ENCODE measurements around the gene VPS18. TPM values are rescaled to one million over a fixed set of nuclear protein-coding genes. Genes with fewer than 3 reads are reported as not detected.
A peak's percentile ranks its signal among the peaks of the same experiment; 100 is the strongest.

The VPS18 gene
- total RNA-seq, 1 experiment from 2014 or later = 12.6 TPM

DNA sequence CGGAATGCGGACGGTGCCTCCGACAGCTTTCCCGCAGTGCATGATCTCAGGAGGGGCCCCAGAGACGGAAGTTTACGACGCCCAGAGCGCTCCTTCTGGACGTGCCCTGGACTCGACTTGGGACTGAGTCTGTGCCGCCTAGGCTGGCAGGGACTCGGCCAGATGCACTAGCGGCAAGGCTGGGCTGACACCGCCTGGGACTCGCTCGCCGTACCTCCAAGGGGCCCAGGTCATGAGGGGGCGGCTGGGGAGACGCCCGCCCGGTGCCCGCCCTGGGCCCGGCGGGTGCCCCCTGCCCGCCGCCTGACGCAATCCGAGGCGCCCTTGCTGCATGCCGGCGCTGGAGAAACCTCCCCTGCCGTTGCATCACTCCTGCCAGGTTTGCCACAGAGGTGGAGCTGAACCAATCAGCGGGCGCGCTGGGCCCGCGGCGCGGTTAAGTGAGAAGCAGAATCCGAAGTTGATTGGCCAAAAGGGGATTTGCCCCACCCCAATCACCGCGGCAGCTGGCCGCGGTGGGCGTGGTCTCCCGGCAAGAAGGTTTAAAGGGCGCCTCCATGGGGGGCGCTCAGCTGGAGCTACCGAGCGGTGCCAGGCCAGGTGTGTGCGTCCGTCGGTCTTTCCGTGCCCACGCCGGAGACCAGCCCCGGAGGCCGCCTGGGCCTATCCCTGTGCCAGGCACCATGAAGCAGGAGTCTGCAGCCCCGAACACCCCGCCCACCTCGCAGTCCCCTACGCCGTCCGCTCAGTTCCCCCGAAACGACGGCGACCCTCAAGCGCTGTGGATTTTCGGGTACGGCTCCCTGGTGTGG, 58.9 kb downstream of the VPS18 start, which contains the start of gene CHAC1:
TSS of gene CHAC1 (plus strand) at position 571 of the 812 bp plus-strand sequence. CDS start at position 684, 113 bp downstream.
- Histone ChIP-seq H3K9me2 (replicated peaks; ENCODE audit: insufficient read depth, low read length) (no peaks in the 10 kb centered on the region), H3K36me3 (ENCODE audit: insufficient read depth, low read length) (no peaks in the 10 kb centered on the region; the same call in 1 of the 2 replicates), H3K9me3 (ENCODE audit: low read length) (no peaks in the 10 kb centered on the region), H3K27me3 (ENCODE audit: low read length) (no peaks in the 10 kb centered on the region), H3K4me1 (ENCODE audit: low read length) (peaks cover 26% of the 10 kb centered on the region), H3K79me2 (ENCODE audit: low read length) (no peaks in the 10 kb centered on the region), H2AFZ (ENCODE audit: low read length) (peak within 1 kb of the TSS; percentile 61), H4K20me1 (ENCODE audit: insufficient read depth, low read depth, low read length) (no peaks in the 10 kb centered on the region), H3K27ac (ENCODE audit: low read length) (peak within 1 kb of the TSS; percentile 70; the same call in 1 of the 2 replicates), H3K9ac (ENCODE audit: low read length) (peak within 1 kb of the TSS; percentile 90), H3K4me2 (ENCODE audit: low read depth, low read length, poor library complexity, severe bottlenecking) (peak within 1 kb of the TSS; percentile 84), H3K4me3 (ENCODE audit: low read length) (peak within 1 kb of the TSS; percentile 75)
- DNase-seq = peak; percentile 98

Small RNA genes lying within 50 kb of the gene (small RNA-seq; reads per million reads assigned to genes)
- gene AC025166.1 (not detected), gene ISCA1P4 (not detected)

Other genes starting within 250 kb of the VPS18 start
- gene RAD51, start 199.3 kb upstream of the VPS18 start, total RNA-seq (2014; rRNA removed; shearing (Covaris generic); ENCODE audit: low replicate concordance) = 8.6 and 11.4 TPM in 2 replicates
- gene RMDN3, start 139.2 kb upstream of the VPS18 start, total RNA-seq (2014; rRNA removed; shearing (Covaris generic); ENCODE audit: low replicate concordance) = 7.8 and 15.8 TPM in 2 replicates
- 173 and 503 TPM in 2 replicates for gene GCHFR, start 130.4 kb upstream of the VPS18 start, total RNA-seq (2014; rRNA removed; shearing (Covaris generic); ENCODE audit: low replicate concordance)
- 2.4 and 9.8 TPM in 2 replicates for gene C15orf62, start 124.5 kb upstream of the VPS18 start, total RNA-seq (2014; rRNA removed; shearing (Covaris generic); ENCODE audit: low replicate concordance)
- gene ZFYVE19, start 87.4 kb upstream of the VPS18 start, total RNA-seq (2014; rRNA removed; shearing (Covaris generic); ENCODE audit: low replicate concordance) = 14.5 and 47.5 TPM in 2 replicates
- gene DNAJC17, start 87.0 kb upstream of the VPS18 start, total RNA-seq (2014; rRNA removed; shearing (Covaris generic); ENCODE audit: low replicate concordance) = 14.8 and 46.6 TPM in 2 replicates
- not detected in 2 replicates for gene PPP1R14D, start 65.7 kb upstream of the VPS18 start, total RNA-seq (2014; rRNA removed; shearing (Covaris generic); ENCODE audit: low replicate concordance)
- 2.0 and 3.4 TPM in 2 replicates for gene SPINT1, start 50.4 kb upstream of the VPS18 start, total RNA-seq (2014; rRNA removed; shearing (Covaris generic); ENCODE audit: low replicate concordance)
- 0.69 TPM in 1 of 2 replicates, not detected in the other for gene RHOV, start 20.2 kb upstream of the VPS18 start, total RNA-seq (2014; rRNA removed; shearing (Covaris generic); ENCODE audit: low replicate concordance)
- gene DLL4, start 34.9 kb downstream of the VPS18 start, total RNA-seq (2014; rRNA removed; shearing (Covaris generic); ENCODE audit: low replicate concordance) = 0.36 TPM in 1 of 2 replicates, not detected in the other
- 41.6 and 45.5 TPM in 2 replicates for gene CHAC1, start 59.0 kb downstream of the VPS18 start, total RNA-seq (2014; rRNA removed; shearing (Covaris generic); ENCODE audit: low replicate concordance)
- gene INO80, start 221.8 kb downstream of the VPS18 start, total RNA-seq (2014; rRNA removed; shearing (Covaris generic); ENCODE audit: low replicate concordance) = 20.3 and 31.4 TPM in 2 replicates